Endodermal cell (in vitro differentiated cells): Measurements from ENCODE around the gene LRRC7. TPM values are rescaled to one million over a fixed set of nuclear protein-coding genes. Genes with fewer than 3 reads are reported as not detected.

Experiments used
- DNase-seq: peaks from one replicate; pipeline ENCODE4 v3.0.0-alpha.2; 2017
- H3K27ac ChIP-seq: 2 replicates; pipeline ENCODE4 v1.5.1; 2013; ENCODE audit warnings: mild to moderate bottlenecking, low read depth, low read length, moderate library complexity
- H3K27me3 ChIP-seq: 2 replicates; pipeline ENCODE4 v1.6.1; 2013; ENCODE audit warnings: mild to moderate bottlenecking, low read length, moderate library complexity; ENCODE audit not compliant: insufficient read depth, control insufficient read depth, poor library complexity, severe bottlenecking
- H3K36me3 ChIP-seq: 2 replicates; pipeline ENCODE4 v1.7.0; 2013; ENCODE audit warnings: mild to moderate bottlenecking, low read length, moderate library complexity; ENCODE audit not compliant: control insufficient read depth, insufficient read depth
- H3K4me1 ChIP-seq: one replicate; pipeline ENCODE4 v1.7.0; 2013; ENCODE audit warnings: low read length; ENCODE audit not compliant: control insufficient read depth, insufficient read depth
- H3K4me3 ChIP-seq: 2 replicates; pipeline ENCODE4 v1.5.1; 2013; ENCODE audit warnings: mild to moderate bottlenecking, low read length, moderate library complexity
- H3K9ac ChIP-seq: 2 replicates; pipeline ENCODE4 v1.6.1; 2013; ENCODE audit warnings: mild to moderate bottlenecking, low read length, moderate library complexity; ENCODE audit not compliant: poor library complexity, severe bottlenecking; ENCODE audit errors: extremely low read depth
- H3K9me3 ChIP-seq: 2 replicates; pipeline ENCODE4 v1.6.1; 2013; ENCODE audit warnings: mild to moderate bottlenecking, low read length, moderate library complexity; ENCODE audit not compliant: control insufficient read depth
- H3K27ac Mint-ChIP-seq: 2 replicates; pipeline ENCODE4 v1.8.0; 2020; ENCODE audit warnings: mixed read lengths
- H3K27me3 Mint-ChIP-seq: 2 replicates; pipeline ENCODE4 v1.8.0; 2021; ENCODE audit warnings: mild to moderate bottlenecking, mixed read lengths; ENCODE audit not compliant: insufficient read depth
- H3K36me3 Mint-ChIP-seq: 2 replicates; pipeline ENCODE4 v1.8.0; 2020; ENCODE audit warnings: low read depth, mixed read lengths
- H3K4me1 Mint-ChIP-seq: 2 replicates; pipeline ENCODE4 v1.8.0; 2020; ENCODE audit warnings: mixed read lengths
- H3K4me3 Mint-ChIP-seq: 2 replicates; pipeline ENCODE4 v1.8.0; 2020; ENCODE audit warnings: mild to moderate bottlenecking, moderate library complexity, mixed read lengths
- H3K9me3 Mint-ChIP-seq: 2 replicates; pipeline ENCODE4 v1.8.0; 2020; ENCODE audit warnings: mild to moderate bottlenecking, mixed read lengths
- WGBS, 2 experiments: methylation state at CpG; one replicate each; pipeline versions ENCODE4 v1.1.5 to v1.1.7; 2013; ENCODE audit warnings: missing lambda C conversion rate in 2 of 2, mixed read lengths in 1 of 2; ENCODE audit not compliant: insufficient coverage in 1 of 2, insufficient read length in 1 of 2; 5-methylcytosine and 5-hydroxymethylcytosine counted together
- total RNA-seq, 2 donors: library from RNA; stranded (reverse); fragmentation: NEBNext Ultra II Directional in 1 of 2; extraction: Animal tissue kit (Norgen Biotek cat#: 25700) in 1 of 2; gene quantifications; 2 replicates in 1 of 2; 3 replicates in 1 of 2; pipeline ENCODE4 v1.2.1, GENCODE V29; 2021
- TF ChIP-seq, protein P1 (sequence below): fragments of 200-600 bp; sonication (generic); conservative IDR thresholded peaks from 2 replicates; pipeline ENCODE4 v1.5.0; 2021; ENCODE audit warnings: antibody characterized with exemption, mild to moderate bottlenecking

LRRC7 gene
- total RNA-seq, 2 donors from 2014 or later: 1.4 to 2.2 TPM

DNA sequence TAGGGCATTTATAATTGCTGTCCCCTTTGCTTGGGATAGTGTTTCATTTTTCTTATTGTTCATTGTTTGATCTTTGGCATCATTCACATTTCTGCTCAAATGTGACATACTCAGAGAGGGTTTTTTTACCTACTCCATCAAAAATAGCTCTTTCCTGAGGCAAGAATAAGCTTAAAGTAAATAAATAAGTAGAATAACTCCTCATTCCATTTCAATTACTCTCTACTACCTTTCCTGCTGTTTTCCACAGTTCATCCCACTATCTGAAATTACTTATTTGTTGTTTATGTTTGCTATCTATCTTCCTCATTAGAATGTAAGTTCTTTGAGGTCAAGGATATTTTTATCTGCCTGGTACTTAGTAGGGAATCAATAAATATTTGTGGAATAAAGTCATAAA is 517.8 kb downstream of the LRRC7 start:
- TF ChIP-seq, protein P1, sequence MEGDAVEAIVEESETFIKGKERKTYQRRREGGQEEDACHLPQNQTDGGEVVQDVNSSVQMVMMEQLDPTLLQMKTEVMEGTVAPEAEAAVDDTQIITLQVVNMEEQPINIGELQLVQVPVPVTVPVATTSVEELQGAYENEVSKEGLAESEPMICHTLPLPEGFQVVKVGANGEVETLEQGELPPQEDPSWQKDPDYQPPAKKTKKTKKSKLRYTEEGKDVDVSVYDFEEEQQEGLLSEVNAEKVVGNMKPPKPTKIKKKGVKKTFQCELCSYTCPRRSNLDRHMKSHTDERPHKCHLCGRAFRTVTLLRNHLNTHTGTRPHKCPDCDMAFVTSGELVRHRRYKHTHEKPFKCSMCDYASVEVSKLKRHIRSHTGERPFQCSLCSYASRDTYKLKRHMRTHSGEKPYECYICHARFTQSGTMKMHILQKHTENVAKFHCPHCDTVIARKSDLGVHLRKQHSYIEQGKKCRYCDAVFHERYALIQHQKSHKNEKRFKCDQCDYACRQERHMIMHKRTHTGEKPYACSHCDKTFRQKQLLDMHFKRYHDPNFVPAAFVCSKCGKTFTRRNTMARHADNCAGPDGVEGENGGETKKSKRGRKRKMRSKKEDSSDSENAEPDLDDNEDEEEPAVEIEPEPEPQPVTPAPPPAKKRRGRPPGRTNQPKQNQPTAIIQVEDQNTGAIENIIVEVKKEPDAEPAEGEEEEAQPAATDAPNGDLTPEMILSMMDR: no peak
- Mint-ChIP-seq H3K9me3 (peaks cover 3% of the 10 kb centered on the region), H3K36me3 (peaks cover 1% of the 10 kb centered on the region), H3K27me3 (no peaks in the 10 kb centered on the region), H3K27ac (no peak overlapping the region), H3K4me1 (no peaks in the 10 kb centered on the region), H3K4me3 (no peak overlapping the region)
- Histone ChIP-seq H3K36me3 (no peaks in the 10 kb centered on the region), H3K9me3 (no peaks in the 10 kb centered on the region), H3K27me3 (no peaks in the 10 kb centered on the region), H3K9ac (no peak overlapping the region), H3K27ac (no peak overlapping the region), H3K4me1 (no peaks in the 10 kb centered on the region), H3K4me3 (no peak overlapping the region)
- no peak for DNase-seq

DNA sequence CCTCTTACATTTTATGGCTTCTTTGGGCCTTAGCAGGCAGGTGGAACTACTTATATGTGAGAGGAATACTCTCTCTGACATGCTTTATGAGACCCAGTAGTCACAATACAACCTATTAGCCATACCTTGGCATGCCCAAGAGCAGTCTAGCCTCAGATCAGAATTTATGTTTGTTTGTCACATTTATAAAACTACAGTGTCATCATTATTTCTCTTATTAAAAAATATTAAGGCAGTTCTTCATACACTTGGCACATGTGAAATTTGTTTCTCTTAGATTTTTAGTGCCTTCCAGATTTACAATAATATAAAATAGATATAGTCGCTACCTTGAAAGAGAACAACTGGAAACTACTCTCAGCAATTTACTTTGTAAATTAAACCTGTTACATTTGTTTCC is 519.2 kb downstream of the LRRC7 start:
- Histone ChIP-seq H3K27me3 (no peaks in the 10 kb centered on the region), H3K4me1 (no peaks in the 10 kb centered on the region), H3K9me3 (no peaks in the 10 kb centered on the region), H3K9ac (no peak overlapping the region), H3K27ac (no peak overlapping the region), H3K36me3 (no peaks in the 10 kb centered on the region), H3K4me3 (no peak overlapping the region)
- Mint-ChIP-seq H3K4me3 (no peak overlapping the region), H3K36me3 (peaks cover 1% of the 10 kb centered on the region), H3K27ac (no peak overlapping the region), H3K27me3 (no peaks in the 10 kb centered on the region), H3K9me3 (peaks cover 3% of the 10 kb centered on the region), H3K4me1 (no peaks in the 10 kb centered on the region)
- TF ChIP-seq, protein P1: no peak
- DNase-seq: no peak
- 100% methylated on average over 1 of the region's 1 CpG; no CpG with 5 or more reads in 1 of the 2 experiments for WGBS, 2 experiments

DNA sequence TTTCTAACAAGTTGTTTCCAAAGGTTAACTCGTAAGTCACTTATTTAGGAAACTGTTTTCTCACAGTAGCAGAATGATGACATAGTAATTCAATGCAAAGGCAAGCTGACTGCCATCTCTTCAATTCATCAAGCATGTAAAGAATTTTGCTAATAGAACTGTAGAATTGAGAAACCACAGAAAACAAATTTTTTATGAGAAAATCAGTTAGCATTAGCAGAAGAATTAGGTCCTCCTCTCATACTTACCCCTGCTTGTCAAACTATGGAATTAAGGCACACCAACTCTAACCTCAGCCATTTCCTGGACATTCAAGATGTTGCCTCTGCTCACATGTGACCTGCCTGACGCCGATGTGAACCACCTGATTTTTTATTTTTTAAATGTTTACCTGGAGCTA is 522.4 kb downstream of the LRRC7 start:
- H3K27ac Mint-ChIP-seq: no peak overlapping the region

More for the DNA sequence above, 522.4 kb downstream of the LRRC7 start:
- no peak for DNase-seq
- Histone ChIP-seq H3K9me3 (no peaks in the 10 kb centered on the region), H3K27me3 (no peaks in the 10 kb centered on the region), H3K9ac (no peak overlapping the region), H3K36me3 (no peaks in the 10 kb centered on the region), H3K27ac (no peak overlapping the region), H3K4me1 (no peaks in the 10 kb centered on the region), H3K4me3 (no peak overlapping the region)
- Mint-ChIP-seq H3K36me3 (no peaks in the 10 kb centered on the region), H3K27me3 (no peaks in the 10 kb centered on the region), H3K4me1 (no peaks in the 10 kb centered on the region), H3K9me3 (no peaks in the 10 kb centered on the region), H3K4me3 (no peak overlapping the region)
- TF ChIP-seq, protein P1: no peak
- 99 to 100% methylated on average over 1 to 3 of the region's 3 CpGs for WGBS, 2 experiments
